Measurements from ENCODE around the gene PRDM16. TPM values are rescaled to one million over a fixed set of nuclear protein-coding genes. Genes with fewer than 3 reads are reported as not detected.

Gene PRDM16
- total RNA-seq, 1 experiment from 2014 or later, result 0.04 TPM

- Histone ChIP-seq H3K9me3 (ENCODE audit: low read length) (no peaks in the 10 kb centered on the region), H3F3A (ENCODE audit: low read length, unreplicated experiment) (no peaks in the 10 kb centered on the region), H3K4me2 (ENCODE audit: low read length) (no peak overlapping the region), H3K36me3 (ENCODE audit: low read depth, low read length) (no peaks in the 10 kb centered on the region), H3K9me2 (replicated peaks; ENCODE audit: low read length) (no peaks in the 10 kb centered on the region), H3K9ac (ENCODE audit: low read length) (no peak overlapping the region), H3K27ac (ENCODE audit: low read length) (no peak overlapping the region), H3K79me2 (ENCODE audit: low read length) (no peaks in the 10 kb centered on the region), H3K4me1 (ENCODE audit: insufficient read depth, low read length) (no peaks in the 10 kb centered on the region), H4K20me1 (ENCODE audit: low read length) (no peaks in the 10 kb centered on the region), H3K4me3 (ENCODE audit: low read length) (no peak overlapping the region), H2AFZ (ENCODE audit: low read length) (no peak overlapping the region), H3K27me3 (ENCODE audit: low read length) (peaks cover 100% of the 10 kb centered on the region)
- DNase-seq (no peak), ATAC-seq (no peak)
- ChIA-PET POLR2A (ENCODE audit: unreplicated experiment) (no interaction called here), CTCF (no interaction called here)
- TF ChIP-seq EZH2 (IDR thresholded peaks at IDR 0.05; ENCODE audit: low read length, unreplicated experiment) (no peak), CTCF (conservative IDR thresholded peaks at IDR 0.05; ENCODE audit: low read depth, low read length) (no peak), EZH2phosphoT487 (IDR thresholded peaks at IDR 0.05; ENCODE audit: borderline replicate concordance, low read length) (no peak)
- intact Hi-C loops (cut with micrococcal nuclease), result no loop called here
- BruUV-seq (replicated peaks), result no TSS peak
Observed at GRCh38 chr1:3360646-3361257, 291.7 kb downstream of the PRDM16 start.

- ATAC-seq (no peak), DNase-seq (no peak)
- no peak overlapping the region for H3K4me3 ChIP-seq (ENCODE audit: low read length)
- no peak overlapping the region for H3K4me2 ChIP-seq (ENCODE audit: low read length)
- intact Hi-C loops (cut with micrococcal nuclease), result no loop called here
- POLR2A ChIA-PET (ENCODE audit: unreplicated experiment), result no interaction called here
- no peak for TF ChIP-seq EZH2phosphoT487 (IDR thresholded peaks at IDR 0.05; ENCODE audit: borderline replicate concordance, low read length)
- TF ChIP-seq EZH2 (IDR thresholded peaks at IDR 0.05; ENCODE audit: low read length, unreplicated experiment), result no peak
- no peak for TF ChIP-seq CTCF (conservative IDR thresholded peaks at IDR 0.05; ENCODE audit: low read depth, low read length)
- BruUV-seq (replicated peaks), result no TSS peak
- CTCF ChIA-PET, result no interaction called here
- no peaks in the 10 kb centered on the region for H3K36me3 ChIP-seq (ENCODE audit: low read depth, low read length)
- no peaks in the 10 kb centered on the region for H3F3A ChIP-seq (ENCODE audit: low read length, unreplicated experiment)
- H3K27me3 ChIP-seq (ENCODE audit: low read length), result peaks cover 100% of the 10 kb centered on the region
- no peak overlapping the region for H3K9ac ChIP-seq (ENCODE audit: low read length)
- no peaks in the 10 kb centered on the region for H4K20me1 ChIP-seq (ENCODE audit: low read length)
- no peak overlapping the region for H2AFZ ChIP-seq (ENCODE audit: low read length)
- H3K9me2 ChIP-seq (replicated peaks; ENCODE audit: low read length), result no peaks in the 10 kb centered on the region
- H3K79me2 ChIP-seq (ENCODE audit: low read length), result no peaks in the 10 kb centered on the region
- no peak overlapping the region for H3K27ac ChIP-seq (ENCODE audit: low read length)
- H3K4me1 ChIP-seq (ENCODE audit: insufficient read depth, low read length), result no peaks in the 10 kb centered on the region
- H3K9me3 ChIP-seq (ENCODE audit: low read length), result no peaks in the 10 kb centered on the region
Observed at GRCh38 chr1:3363023-3363422, 294.0 kb downstream of the PRDM16 start.

DNA sequence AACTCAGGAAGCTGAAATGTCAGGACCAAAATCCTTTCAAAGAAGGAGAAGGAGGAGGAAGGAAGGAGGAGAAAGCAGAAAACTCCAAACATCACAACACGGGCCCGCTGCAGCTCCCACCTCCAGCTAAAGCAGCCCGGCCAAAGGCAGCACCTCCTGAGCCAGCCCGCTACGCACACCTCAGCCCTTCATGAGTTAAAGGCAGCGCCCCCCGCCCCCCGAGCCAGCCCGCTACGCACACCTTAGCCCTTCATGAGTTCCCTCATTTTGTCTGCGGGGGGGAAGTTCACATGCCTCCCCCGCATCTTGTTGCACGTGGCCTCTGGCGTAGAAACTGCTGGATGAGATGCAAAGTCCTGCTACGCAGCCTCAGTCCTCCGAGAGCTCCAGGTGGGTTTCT is 294.8 kb downstream of the PRDM16 start:
- Histone ChIP-seq H3K9me3 (ENCODE audit: low read length) (no peaks in the 10 kb centered on the region), H3K36me3 (ENCODE audit: low read depth, low read length) (no peaks in the 10 kb centered on the region), H3K27ac (ENCODE audit: low read length) (no peak overlapping the region), H3K27me3 (ENCODE audit: low read length) (peaks cover 100% of the 10 kb centered on the region), H3K79me2 (ENCODE audit: low read length) (no peaks in the 10 kb centered on the region), H3K9me2 (replicated peaks; ENCODE audit: low read length) (no peaks in the 10 kb centered on the region), H3K4me3 (ENCODE audit: low read length) (no peak overlapping the region), H3K4me2 (ENCODE audit: low read length) (no peak overlapping the region), H3K4me1 (ENCODE audit: insufficient read depth, low read length) (no peaks in the 10 kb centered on the region), H3F3A (ENCODE audit: low read length, unreplicated experiment) (no peaks in the 10 kb centered on the region), H3K9ac (ENCODE audit: low read length) (no peak overlapping the region), H4K20me1 (ENCODE audit: low read length) (no peaks in the 10 kb centered on the region), H2AFZ (ENCODE audit: low read length) (no peak overlapping the region)
- BruUV-seq (replicated peaks), result no TSS peak
- intact Hi-C loops (cut with micrococcal nuclease), result no loop called here
- ATAC-seq, result no peak
- ChIA-PET CTCF (no interaction called here), POLR2A (ENCODE audit: unreplicated experiment) (no interaction called here)
- TF ChIP-seq EZH2phosphoT487 (IDR thresholded peaks at IDR 0.05; ENCODE audit: borderline replicate concordance, low read length), result no peak
- no peak for TF ChIP-seq CTCF (conservative IDR thresholded peaks at IDR 0.05; ENCODE audit: low read depth, low read length)
- no peak for TF ChIP-seq EZH2 (IDR thresholded peaks at IDR 0.05; ENCODE audit: low read length, unreplicated experiment)
- no peak for DNase-seq
